ENCODE data around the gene ASF1A. TPM values are rescaled to one million over a fixed set of nuclear protein-coding genes. Genes with fewer than 3 reads are reported as not detected.

Gene ASF1A
- total and polyA plus RNA-seq, 7 donors, result 5.3 to 22.1 (median 10.8) TPM

GRCh38 chr6:118890997-118891790 is 2.8 kb upstream of the ASF1A start:
- H3K4me3 ChIP-seq, result no peak overlapping the region
- H3K27me3 ChIP-seq (ENCODE audit: insufficient read depth in 3 of 3, low read length in 2 of 3), result no peaks in the 10 kb centered on the region
- intact Hi-C loops (cut with DNase I), result no loop called here
- TF ChIP-seq CTCF (IDR thresholded peaks at IDR 0.05), result no peak
- 94 to 96% (median 94%) methylated on average over 5 of the region's 5 CpGs for WGBS, 3 donors
- DNase-seq (no peak), ATAC-seq (no peak)
- H3K27ac ChIP-seq, result no peak overlapping the region
- no peaks in the 10 kb centered on the region for H3K9me3 ChIP-seq
- H3K36me3 ChIP-seq (ENCODE audit: insufficient read depth in 1 of 2, low read depth in 1 of 2), result peaks cover 0 to 2% of the 10 kb centered on the region in 2 donors
- peaks cover 14% of the 10 kb centered on the region for H3K4me1 ChIP-seq

- no peak for DNase-seq
- no peak for ATAC-seq
- Histone ChIP-seq H3K27ac (peak overlapping the region; percentile 95), H3K36me3 (ENCODE audit: insufficient read depth in 1 of 2, low read depth in 1 of 2) (peaks cover 0 to 2% of the 10 kb centered on the region in 2 donors), H3K4me1 (peaks cover 18% of the 10 kb centered on the region), H3K4me3 (peak overlapping the region; percentile 96), H3K27me3 (ENCODE audit: insufficient read depth in 3 of 3, low read length in 2 of 3) (no peaks in the 10 kb centered on the region), H3K9me3 (no peaks in the 10 kb centered on the region)
- WGBS, 3 donors, result 26 to 37% (median 29%) methylated on average over 6 of the region's 6 CpGs
- intact Hi-C loops (cut with DNase I), result no loop called here
- no peak for TF ChIP-seq CTCF (IDR thresholded peaks at IDR 0.05)
Observed at GRCh38 chr6:118892355-118892991, 1.5 kb upstream of the ASF1A start.

GRCh38 chr6:118893064-118893806 is 717 bp upstream of the ASF1A start:
- peak overlapping the region; percentile 96 for H3K4me3 ChIP-seq
- no peak for TF ChIP-seq CTCF (IDR thresholded peaks at IDR 0.05)
- DNase-seq, result peak in 1 of 2 donors; percentile 44
- H3K27ac ChIP-seq, result peak overlapping the region; percentile 95
- H3K27me3 ChIP-seq (ENCODE audit: insufficient read depth in 3 of 3, low read length in 2 of 3), result no peaks in the 10 kb centered on the region
- intact Hi-C loops (cut with DNase I), result no loop called here
- peaks cover 18% of the 10 kb centered on the region for H3K4me1 ChIP-seq
- WGBS, 3 donors, result 1 to 2% (median 2%) methylated on average over 18 of the region's 18 CpGs
- H3K36me3 ChIP-seq (ENCODE audit: insufficient read depth in 1 of 2, low read depth in 1 of 2), result peaks cover 0 to 2% of the 10 kb centered on the region in 2 donors
- H3K9me3 ChIP-seq, result no peaks in the 10 kb centered on the region
- peak in 2 of 4 donors; percentile 16 to 35 for ATAC-seq

GRCh38 chr6:118894425-118895260 is 691 bp downstream of the ASF1A start:
- Histone ChIP-seq H3K4me1 (peaks cover 18% of the 10 kb centered on the region), H3K27ac (peak overlapping the region; percentile 95), H3K27me3 (ENCODE audit: insufficient read depth in 3 of 3, low read length in 2 of 3) (no peaks in the 10 kb centered on the region), H3K36me3 (ENCODE audit: insufficient read depth in 1 of 2, low read depth in 1 of 2) (peaks cover 2 to 5% of the 10 kb centered on the region in 2 donors), H3K4me3 (peak overlapping the region; percentile 96), H3K9me3 (no peaks in the 10 kb centered on the region)
- TF ChIP-seq CTCF (IDR thresholded peaks at IDR 0.05), result no peak
- peak; percentile 72 to 87 for DNase-seq
- intact Hi-C loops (cut with DNase I), result loop anchor here (2.0 to 5.0 kb wide), 2 partner anchors 38 to 40 kb away; partner anchors contain the start of gene MCM9 (in 1 of the 2)
- peak; percentile 78 to 83 (median 81) for ATAC-seq
- 0% methylated on average over 75 to 102 of the region's 102 CpGs for WGBS, 3 donors

Data from psoas muscle (tissue), 8 donors.